ENCODE data around the gene P2RY6. TPM values are rescaled to one million over a fixed set of nuclear protein-coding genes. Genes with fewer than 3 reads are reported as not detected.
"Not testable (repeated sequence)": the region's sequence is repeated elsewhere in the genome, so short reads cannot be mapped to it uniquely, and the experiment has no call there.

P2RY6 gene
- total RNA-seq, 2 experiments from 2014 or later, result not detected

- H3K9me3 Mint-ChIP-seq; H3K36me3 Mint-ChIP-seq (ENCODE audit: low read depth); POLR2A ChIA-PET; H3K27me3 Mint-ChIP-seq; H3K27ac Mint-ChIP-seq; H3K4me3 Mint-ChIP-seq; DNase-seq; H3K4me1 Mint-ChIP-seq: not testable (repeated sequence)
- CTCF ChIA-PET, result interaction anchor here (0.8 kb wide), 1 partner anchor 55 kb away, joined by 4 read pairs; no protein-coding TSS in a partner anchor
These were observed 39.7 kb upstream of the P2RY6 start for GRCh38 chr11:73232487-73232886.

DNA sequence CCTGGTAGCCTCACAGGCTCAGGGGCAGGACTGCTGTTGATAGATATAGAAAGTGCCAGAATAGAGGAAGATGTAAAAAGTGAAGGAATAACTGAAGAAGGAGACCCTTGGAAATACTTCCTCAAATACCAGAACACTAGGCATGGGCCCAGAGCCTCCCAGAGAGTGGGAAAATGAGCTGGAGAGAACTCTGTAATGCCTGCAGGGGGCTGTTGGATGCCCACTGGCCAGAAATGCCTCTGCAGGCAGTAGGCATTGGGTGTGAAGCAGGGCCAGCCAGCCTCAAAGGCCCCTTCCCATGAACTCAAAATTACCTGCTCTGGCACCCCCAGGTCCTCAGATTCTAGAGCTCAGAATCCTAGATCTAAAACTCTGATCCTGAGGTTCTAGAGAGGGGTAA, 38.9 kb upstream of the P2RY6 start:
- no peaks in the 10 kb centered on the region for H3K36me3 Mint-ChIP-seq (ENCODE audit: low read depth)
- ChIA-PET POLR2A (no interaction called here), CTCF (interaction anchor here (0.6 to 0.9 kb wide), 3 partner anchors 8 to 55 kb away, joined by 3 to 4 read pairs (median 3); no protein-coding TSS in a partner anchor)
- no peaks in the 10 kb centered on the region for H3K9me3 Mint-ChIP-seq
- no peaks in the 10 kb centered on the region for H3K4me1 Mint-ChIP-seq
- H3K4me3 Mint-ChIP-seq, result no peak overlapping the region
- H3K27me3 Mint-ChIP-seq, result no peaks in the 10 kb centered on the region
- no peak for DNase-seq
- H3K27ac Mint-ChIP-seq, result no peak overlapping the region

- Mint-ChIP-seq H3K36me3 (ENCODE audit: low read depth) (no peaks in the 10 kb centered on the region), H3K27ac (no peak overlapping the region), H3K9me3 (no peaks in the 10 kb centered on the region), H3K4me3 (no peak overlapping the region), H3K27me3 (no peaks in the 10 kb centered on the region), H3K4me1 (no peaks in the 10 kb centered on the region)
- CTCF ChIA-PET, result interaction anchor here (0.6 to 0.9 kb wide), 2 partner anchors 9 to 27 kb away, joined by 3 read pairs; no protein-coding TSS in a partner anchor
- POLR2A ChIA-PET, result no interaction called here
- DNase-seq, result no peak
These were observed 38.3 kb upstream of the P2RY6 start for GRCh38 chr11:73233692-73234470.

- ChIA-PET POLR2A (interaction anchor here (0.6 kb wide), 1 partner anchor 28 kb away, joined by 3 read pairs; no protein-coding TSS in a partner anchor), CTCF (interaction anchor here (1.3 kb wide), 1 partner anchor 10 kb away, joined by 3 read pairs; no protein-coding TSS in a partner anchor)
- no peak for DNase-seq
- no peak overlapping the region for H3K27ac Mint-ChIP-seq
- no peaks in the 10 kb centered on the region for H3K36me3 Mint-ChIP-seq (ENCODE audit: low read depth)
- H3K4me1 Mint-ChIP-seq, result no peaks in the 10 kb centered on the region
- no peaks in the 10 kb centered on the region for H3K27me3 Mint-ChIP-seq
- no peak overlapping the region for H3K4me3 Mint-ChIP-seq
- H3K9me3 Mint-ChIP-seq, result no peaks in the 10 kb centered on the region
These were observed 37.5 kb upstream of the P2RY6 start for GRCh38 chr11:73234471-73235181.

GRCh38 chr11:73235236-73235786, 36.8 kb upstream of the P2RY6 start:
- no peak overlapping the region for H3K27ac Mint-ChIP-seq
- H3K4me1 Mint-ChIP-seq, result no peaks in the 10 kb centered on the region
- no peak overlapping the region for H3K4me3 Mint-ChIP-seq
- no peaks in the 10 kb centered on the region for H3K9me3 Mint-ChIP-seq
- no peaks in the 10 kb centered on the region for H3K27me3 Mint-ChIP-seq
- POLR2A ChIA-PET, result no interaction called here
- CTCF ChIA-PET, result interaction anchor here (0.6 to 1.3 kb wide), 4 partner anchors 10 to 404 kb away, joined by 3 to 4 read pairs (median 4); partner anchors contain the start of gene P2RY2
- no peaks in the 10 kb centered on the region for H3K36me3 Mint-ChIP-seq (ENCODE audit: low read depth)
- no peak for DNase-seq

GRCh38 chr11:73236205-73236765, 35.9 kb upstream of the P2RY6 start:
- Mint-ChIP-seq H3K4me1 (no peaks in the 10 kb centered on the region), H3K36me3 (ENCODE audit: low read depth) (no peaks in the 10 kb centered on the region), H3K27me3 (no peaks in the 10 kb centered on the region), H3K9me3 (no peaks in the 10 kb centered on the region), H3K27ac (no peak overlapping the region), H3K4me3 (no peak overlapping the region)
- CTCF ChIA-PET, result interaction anchor here (0.6 to 1.3 kb wide), 12 partner anchors 12 to 1008 kb away, joined by 3 to 4 read pairs (median 3); partner anchors contain the start of gene P2RY2
- POLR2A ChIA-PET, result interaction anchor here (0.7 kb wide), 1 partner anchor 470 kb away, joined by 3 read pairs; no protein-coding TSS in a partner anchor
- DNase-seq, result no peak

GRCh38 chr11:73236854-73237253, 35.3 kb upstream of the P2RY6 start:
- Mint-ChIP-seq H3K9me3 (no peaks in the 10 kb centered on the region), H3K27ac (no peak overlapping the region), H3K4me3 (no peak overlapping the region), H3K36me3 (ENCODE audit: low read depth) (no peaks in the 10 kb centered on the region), H3K4me1 (no peaks in the 10 kb centered on the region), H3K27me3 (peaks cover 2% of the 10 kb centered on the region)
- ChIA-PET POLR2A (interaction anchor here (0.7 kb wide), 1 partner anchor 471 kb away, joined by 3 read pairs; no protein-coding TSS in a partner anchor), CTCF (interaction anchor here (0.5 to 1.3 kb wide), 14 partner anchors 12 to 1009 kb away, joined by 3 to 5 read pairs (median 3); no protein-coding TSS in a partner anchor)
- peak; percentile 35 for DNase-seq

GRCh38 chr11:73237471-73238290, 34.5 kb upstream of the P2RY6 start:
- H3K27me3 Mint-ChIP-seq, result peaks cover 2% of the 10 kb centered on the region
- CTCF ChIA-PET, result interaction anchor here (0.5 to 1.3 kb wide), 5 partner anchors 24 to 377 kb away, joined by 3 to 5 read pairs (median 3); no protein-coding TSS in a partner anchor
- no peak overlapping the region for H3K4me3 Mint-ChIP-seq
- H3K27ac Mint-ChIP-seq, result no peak overlapping the region
- no peak for DNase-seq
- no peaks in the 10 kb centered on the region for H3K36me3 Mint-ChIP-seq (ENCODE audit: low read depth)
- H3K9me3 Mint-ChIP-seq, result no peaks in the 10 kb centered on the region
- POLR2A ChIA-PET, result no interaction called here
- H3K4me1 Mint-ChIP-seq, result no peaks in the 10 kb centered on the region

- ChIA-PET CTCF (interaction anchor here (0.5 kb wide), 1 partner anchor 361 kb away, joined by 3 read pairs; no protein-coding TSS in a partner anchor), POLR2A (no interaction called here)
- DNase-seq, result no peak
- Mint-ChIP-seq H3K9me3 (no peaks in the 10 kb centered on the region), H3K36me3 (ENCODE audit: low read depth) (no peaks in the 10 kb centered on the region), H3K4me1 (no peaks in the 10 kb centered on the region), H3K4me3 (no peak overlapping the region), H3K27ac (no peak overlapping the region), H3K27me3 (peaks cover 2% of the 10 kb centered on the region)
These were observed 33.0 kb upstream of the P2RY6 start for GRCh38 chr11:73239111-73239521.

GRCh38 chr11:73239571-73240189, 32.5 kb upstream of the P2RY6 start:
- POLR2A ChIA-PET, result no interaction called here
- Mint-ChIP-seq H3K27ac (no peak overlapping the region), H3K9me3 (no peaks in the 10 kb centered on the region), H3K27me3 (peaks cover 3% of the 10 kb centered on the region), H3K36me3 (ENCODE audit: low read depth) (no peaks in the 10 kb centered on the region), H3K4me3 (no peak overlapping the region), H3K4me1 (no peaks in the 10 kb centered on the region)
- CTCF ChIA-PET, result interaction anchor here (0.5 kb wide), 1 partner anchor 361 kb away, joined by 3 read pairs; no protein-coding TSS in a partner anchor
- DNase-seq, result no peak

DNA sequence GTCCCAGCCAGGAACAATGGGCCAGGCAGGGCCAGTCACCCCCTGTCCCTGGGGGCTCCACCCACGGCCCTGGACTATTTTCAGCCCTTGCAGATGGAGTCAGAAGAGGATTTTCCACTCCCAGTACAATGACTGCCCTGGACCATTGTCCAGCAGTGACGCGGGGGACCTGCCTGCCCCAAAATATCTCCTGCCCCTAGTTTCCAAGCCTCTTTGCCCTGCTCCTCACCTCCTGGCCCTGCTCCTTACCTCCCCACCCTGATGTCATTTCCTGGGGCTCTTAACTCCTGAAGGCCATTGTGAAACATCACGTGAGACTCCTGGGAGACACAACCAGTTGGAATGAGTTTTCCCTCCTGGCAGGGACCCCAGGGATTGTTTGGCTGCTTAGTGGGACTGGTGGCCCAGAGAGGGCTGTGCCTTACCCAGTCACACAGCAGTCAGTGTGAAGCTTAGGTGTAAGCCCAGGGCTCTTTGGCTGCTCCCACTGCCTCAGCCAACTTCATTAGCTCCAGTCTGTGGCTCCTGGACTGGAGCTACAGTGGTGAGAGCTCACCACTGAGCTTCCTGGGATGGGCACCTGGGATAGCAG, 31.9 kb upstream of the P2RY6 start:
- peaks cover 9% of the 10 kb centered on the region for H3K27me3 Mint-ChIP-seq
- no peaks in the 10 kb centered on the region for H3K36me3 Mint-ChIP-seq (ENCODE audit: low read depth)
- H3K9me3 Mint-ChIP-seq, result no peaks in the 10 kb centered on the region
- ChIA-PET CTCF (interaction anchor here (0.9 kb wide), 1 partner anchor 69 kb away, joined by 3 read pairs; no protein-coding TSS in a partner anchor), POLR2A (no interaction called here)
- H3K27ac Mint-ChIP-seq, result no peak overlapping the region
- H3K4me1 Mint-ChIP-seq, result no peaks in the 10 kb centered on the region
- no peak overlapping the region for H3K4me3 Mint-ChIP-seq
- no peak for DNase-seq

All from activated CD4-positive, alpha-beta T cell treated with anti-CD3 and anti-CD28 coated beads, Interleukin-2, amount 10 ng/mL, durations not matched to agents 7 days and 5 days (primary cell).